ENCODE data around the gene NBEAL2. TPM values are rescaled to one million over a fixed set of nuclear protein-coding genes. Genes with fewer than 3 reads are reported as not detected.

NBEAL2 gene
- total RNA-seq, 1 experiment from 2014 or later = 50.7 TPM

GRCh38 chr3:46959161-46959511 is 20.3 kb upstream of the NBEAL2 start:
- POLR2A ChIA-PET (ENCODE audit: unreplicated experiment) = interaction anchor here (0.6 kb wide), 1 partner anchor 734 kb away, joined by 4 read pairs; no protein-coding TSS in a partner anchor
- TF ChIP-seq CTCF (conservative IDR thresholded peaks at IDR 0.05; ENCODE audit: low read depth, low read length) (no peak), EZH2phosphoT487 (IDR thresholded peaks at IDR 0.05; ENCODE audit: borderline replicate concordance, low read length) (no peak), EZH2 (IDR thresholded peaks at IDR 0.05; ENCODE audit: low read length, unreplicated experiment) (no peak)

GRCh38 chr3:46960081-46960701 is 19.3 kb upstream of the NBEAL2 start:
- TF ChIP-seq CTCF (conservative IDR thresholded peaks at IDR 0.05; ENCODE audit: low read depth, low read length) (no peak), EZH2phosphoT487 (IDR thresholded peaks at IDR 0.05; ENCODE audit: borderline replicate concordance, low read length) (no peak), EZH2 (IDR thresholded peaks at IDR 0.05; ENCODE audit: low read length, unreplicated experiment) (no peak)
- Histone ChIP-seq H3K9me3 (ENCODE audit: low read length) (no peaks in the 10 kb centered on the region), H3F3A (ENCODE audit: low read length, unreplicated experiment) (no peaks in the 10 kb centered on the region), H3K9ac (ENCODE audit: low read length) (no peak overlapping the region), H3K9me2 (replicated peaks; ENCODE audit: low read length) (no peaks in the 10 kb centered on the region), H3K79me2 (ENCODE audit: low read length) (peaks cover 85% of the 10 kb centered on the region), H3K4me1 (ENCODE audit: insufficient read depth, low read length) (peaks cover 33% of the 10 kb centered on the region), H3K36me3 (ENCODE audit: low read depth, low read length) (peaks cover 9% of the 10 kb centered on the region), H3K27me3 (ENCODE audit: low read length) (no peaks in the 10 kb centered on the region), H4K20me1 (ENCODE audit: low read length) (peaks cover 69% of the 10 kb centered on the region), H3K4me2 (ENCODE audit: low read length) (peak overlapping the region; percentile 48), H3K4me3 (ENCODE audit: low read length) (no peak overlapping the region), H3K27ac (ENCODE audit: low read length) (peak overlapping the region; percentile 31), H2AFZ (ENCODE audit: low read length) (no peak overlapping the region)
- CTCF ChIA-PET = interaction anchor here (1.1 kb wide), 1 partner anchor 24 kb away, joined by 3 read pairs; no protein-coding TSS in a partner anchor
- no TSS peak for BruUV-seq (replicated peaks)
- intact Hi-C loops (cut with micrococcal nuclease) = no loop called here
- peak; percentile 84 for ATAC-seq
- POLR2A ChIA-PET (ENCODE audit: unreplicated experiment) = no interaction called here
- peak; percentile 82 for DNase-seq

More at GRCh38 chr3:46959161-46959511, 20.3 kb upstream of the NBEAL2 start:
- H3K27ac ChIP-seq (ENCODE audit: low read length) = no peak overlapping the region
- H4K20me1 ChIP-seq (ENCODE audit: low read length) = peaks cover 74% of the 10 kb centered on the region
- no peaks in the 10 kb centered on the region for H3F3A ChIP-seq (ENCODE audit: low read length, unreplicated experiment)
- H3K36me3 ChIP-seq (ENCODE audit: low read depth, low read length) = peaks cover 9% of the 10 kb centered on the region
- H3K4me2 ChIP-seq (ENCODE audit: low read length) = no peak overlapping the region
- H3K4me3 ChIP-seq (ENCODE audit: low read length) = no peak overlapping the region
- no peaks in the 10 kb centered on the region for H3K27me3 ChIP-seq (ENCODE audit: low read length)
- H2AFZ ChIP-seq (ENCODE audit: low read length) = no peak overlapping the region
- CTCF ChIA-PET = no interaction called here
- peaks cover 33% of the 10 kb centered on the region for H3K4me1 ChIP-seq (ENCODE audit: insufficient read depth, low read length)
- no TSS peak for BruUV-seq (replicated peaks)
- no peaks in the 10 kb centered on the region for H3K9me3 ChIP-seq (ENCODE audit: low read length)
- no peak overlapping the region for H3K9ac ChIP-seq (ENCODE audit: low read length)
- intact Hi-C loops (cut with micrococcal nuclease) = no loop called here
- no peak for DNase-seq
- H3K79me2 ChIP-seq (ENCODE audit: low read length) = peaks cover 91% of the 10 kb centered on the region
- H3K9me2 ChIP-seq (replicated peaks; ENCODE audit: low read length) = no peaks in the 10 kb centered on the region
- no peak for ATAC-seq

- peaks cover 69% of the 10 kb centered on the region for H4K20me1 ChIP-seq (ENCODE audit: low read length)
- TF ChIP-seq CTCF (conservative IDR thresholded peaks at IDR 0.05; ENCODE audit: low read depth, low read length) = no peak
- peaks cover 14% of the 10 kb centered on the region for H3K36me3 ChIP-seq (ENCODE audit: low read depth, low read length)
- ChIA-PET CTCF (no interaction called here), POLR2A (ENCODE audit: unreplicated experiment) (no interaction called here)
- no peak overlapping the region for H3K9ac ChIP-seq (ENCODE audit: low read length)
- H2AFZ ChIP-seq (ENCODE audit: low read length) = no peak overlapping the region
- intact Hi-C loops (cut with micrococcal nuclease) = no loop called here
- peaks cover 85% of the 10 kb centered on the region for H3K79me2 ChIP-seq (ENCODE audit: low read length)
- H3K4me2 ChIP-seq (ENCODE audit: low read length) = peak overlapping the region; percentile 48
- no peaks in the 10 kb centered on the region for H3K9me2 ChIP-seq (replicated peaks; ENCODE audit: low read length)
- H3K9me3 ChIP-seq (ENCODE audit: low read length) = no peaks in the 10 kb centered on the region
- ATAC-seq (no peak), DNase-seq (no peak)
- H3F3A ChIP-seq (ENCODE audit: low read length, unreplicated experiment) = no peaks in the 10 kb centered on the region
- no peaks in the 10 kb centered on the region for H3K27me3 ChIP-seq (ENCODE audit: low read length)
- H3K4me3 ChIP-seq (ENCODE audit: low read length) = no peak overlapping the region
- H3K27ac ChIP-seq (ENCODE audit: low read length) = peak overlapping the region; percentile 23; the same call in 1 of the 2 replicates
- no TSS peak for BruUV-seq (replicated peaks)
- peaks cover 33% of the 10 kb centered on the region for H3K4me1 ChIP-seq (ENCODE audit: insufficient read depth, low read length)
Observed at GRCh38 chr3:46960835-46961234, 18.6 kb upstream of the NBEAL2 start.

Data from PC-3 (cell line).